GM12892 (cell line): ENCODE results near the gene TIPIN.
"Not testable (repeated sequence)": the region's sequence is repeated elsewhere in the genome, so short reads cannot be mapped to it uniquely, and the experiment has no call there.

Experiments
- DNase-seq: peaks from one replicate; pipeline ENCODE4 v3.0.0; 2011; ENCODE audit not compliant: insufficient read length
- FAIRE-seq: peaks from 2 replicates; lab custom pipeline; 2011; peaks lifted over from hg19 to GRCh38; lab: Jason Lieb, UNC
- POLR2A ChIP-seq: IDR thresholded peaks from 2 replicates; pipeline ENCODE4 v1.6.1; 2011; ENCODE audit warnings: low read depth, low read length, control low read depth
- POLR2AphosphoS5 ChIP-seq: IDR thresholded peaks from 2 replicates; pipeline ENCODE4 v1.6.1; 2011; ENCODE audit warnings: low read depth, low read length, control low read depth
- TAF1 ChIP-seq: IDR thresholded peaks from 2 replicates; pipeline ENCODE4 v1.6.1; 2011; ENCODE audit warnings: low read depth, mild to moderate bottlenecking, control low read depth, low read length, borderline replicate concordance

TIPIN gene

DNA sequence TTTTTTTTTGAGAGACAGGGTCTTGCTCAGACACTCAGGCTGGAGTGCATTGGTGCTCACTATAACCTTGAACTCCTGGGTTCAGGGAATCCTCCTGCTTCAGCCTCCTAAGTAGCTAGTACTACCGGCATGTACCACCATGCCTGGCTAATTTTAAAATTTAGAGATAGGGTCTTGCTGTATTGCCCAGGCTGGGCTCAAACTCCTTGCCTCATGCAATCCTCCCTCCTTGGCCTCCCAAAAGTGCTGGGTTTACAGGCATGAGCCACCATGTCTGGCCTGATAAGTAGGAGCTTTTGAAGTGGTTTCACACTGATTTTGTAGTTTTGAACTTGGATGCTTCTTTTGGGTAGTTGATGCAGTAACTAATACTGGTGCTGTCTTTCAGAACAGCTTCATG, 38.0 kb upstream of the TIPIN start:
- TF ChIP-seq POLR2AphosphoS5 (no peak), TAF1 (no peak), POLR2A (no peak)
- DNase-seq: no peak
- no peak for FAIRE-seq

- DNase-seq, FAIRE-seq: not testable (repeated sequence)
These were observed 36.6 kb upstream of the TIPIN start for GRCh38 chr15:66393037-66393436.

- peak; percentile 88 for FAIRE-seq
- DNase-seq: peak; percentile 15
- no peak for TF ChIP-seq POLR2A
- no peak for TF ChIP-seq POLR2AphosphoS5
- TF ChIP-seq TAF1: no peak
These were observed 34.2 kb upstream of the TIPIN start for GRCh38 chr15:66390678-66391077.

GRCh38 chr15:66389859-66390381, 33.4 kb upstream of the TIPIN start:
- DNase-seq (no peak), FAIRE-seq (peak; percentile 77)
- TF ChIP-seq POLR2AphosphoS5 (no peak), TAF1 (no peak), POLR2A (no peak)

DNA sequence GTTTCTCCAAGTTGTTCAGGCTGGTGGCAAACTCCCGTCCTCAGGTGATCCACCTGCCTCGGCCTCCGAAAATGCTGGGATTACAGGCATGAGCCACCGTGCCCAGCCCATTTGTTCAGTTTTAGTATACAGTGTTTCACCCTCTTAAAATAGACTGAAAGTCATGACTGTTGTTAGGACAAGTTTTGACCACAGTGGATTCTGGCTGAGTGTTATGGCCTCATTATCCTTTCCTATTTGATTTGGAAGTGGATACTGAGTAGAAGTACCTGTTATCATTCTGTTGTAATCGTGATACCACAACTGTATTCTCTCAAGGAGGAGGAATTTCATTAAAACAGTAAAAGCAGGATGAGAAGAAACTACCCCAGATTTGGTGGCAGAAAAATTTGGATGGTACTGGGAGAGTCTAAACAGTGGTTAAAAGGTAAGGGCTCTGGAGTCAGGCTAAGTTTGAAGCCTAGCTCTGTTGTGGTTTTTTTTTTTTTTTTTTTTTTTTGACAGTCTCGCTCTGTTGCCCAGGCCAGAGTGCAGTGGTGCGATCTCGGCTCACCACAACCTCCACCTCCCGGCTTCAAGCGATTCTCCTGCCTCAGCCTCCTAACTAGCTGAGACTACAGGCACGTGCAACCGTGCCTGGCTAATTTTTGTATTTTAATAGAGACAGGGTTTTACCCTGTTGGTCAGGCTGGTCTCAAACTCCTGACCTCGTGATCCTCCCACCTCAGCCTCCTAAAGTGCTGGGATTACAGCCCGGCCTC, 32.8 kb upstream of the TIPIN start:
- peak; percentile 73 for FAIRE-seq
- no peak for DNase-seq
- no peak for TF ChIP-seq POLR2A
- TF ChIP-seq POLR2AphosphoS5: no peak
- TF ChIP-seq TAF1: no peak

DNA sequence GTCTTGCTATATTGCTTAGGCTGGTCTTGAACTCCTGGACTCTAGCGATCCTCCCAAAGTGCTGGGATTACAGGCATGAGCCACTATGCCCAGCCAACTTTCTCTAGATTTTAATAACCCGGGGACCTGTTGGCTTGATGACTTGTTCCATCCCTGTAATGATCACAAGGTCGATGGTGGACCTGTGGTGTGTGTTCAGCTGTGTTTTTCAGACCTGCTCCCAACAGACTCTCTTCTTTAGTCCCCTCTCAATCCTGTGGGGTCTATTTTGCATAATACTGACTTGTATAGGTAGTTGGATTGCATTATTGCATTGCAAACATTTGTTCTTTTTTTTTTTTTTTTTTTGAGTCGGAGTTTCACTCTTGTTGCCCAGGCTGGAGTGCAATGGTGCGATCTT, 32.1 kb upstream of the TIPIN start:
- no peak for TF ChIP-seq POLR2A
- TF ChIP-seq TAF1: no peak
- no peak for TF ChIP-seq POLR2AphosphoS5
- no peak for FAIRE-seq
- DNase-seq: no peak

GRCh38 chr15:66388043-66388363, 31.5 kb upstream of the TIPIN start:
- DNase-seq: no peak
- FAIRE-seq: no peak
- no peak for TF ChIP-seq POLR2A
- no peak for TF ChIP-seq TAF1
- no peak for TF ChIP-seq POLR2AphosphoS5

DNA sequence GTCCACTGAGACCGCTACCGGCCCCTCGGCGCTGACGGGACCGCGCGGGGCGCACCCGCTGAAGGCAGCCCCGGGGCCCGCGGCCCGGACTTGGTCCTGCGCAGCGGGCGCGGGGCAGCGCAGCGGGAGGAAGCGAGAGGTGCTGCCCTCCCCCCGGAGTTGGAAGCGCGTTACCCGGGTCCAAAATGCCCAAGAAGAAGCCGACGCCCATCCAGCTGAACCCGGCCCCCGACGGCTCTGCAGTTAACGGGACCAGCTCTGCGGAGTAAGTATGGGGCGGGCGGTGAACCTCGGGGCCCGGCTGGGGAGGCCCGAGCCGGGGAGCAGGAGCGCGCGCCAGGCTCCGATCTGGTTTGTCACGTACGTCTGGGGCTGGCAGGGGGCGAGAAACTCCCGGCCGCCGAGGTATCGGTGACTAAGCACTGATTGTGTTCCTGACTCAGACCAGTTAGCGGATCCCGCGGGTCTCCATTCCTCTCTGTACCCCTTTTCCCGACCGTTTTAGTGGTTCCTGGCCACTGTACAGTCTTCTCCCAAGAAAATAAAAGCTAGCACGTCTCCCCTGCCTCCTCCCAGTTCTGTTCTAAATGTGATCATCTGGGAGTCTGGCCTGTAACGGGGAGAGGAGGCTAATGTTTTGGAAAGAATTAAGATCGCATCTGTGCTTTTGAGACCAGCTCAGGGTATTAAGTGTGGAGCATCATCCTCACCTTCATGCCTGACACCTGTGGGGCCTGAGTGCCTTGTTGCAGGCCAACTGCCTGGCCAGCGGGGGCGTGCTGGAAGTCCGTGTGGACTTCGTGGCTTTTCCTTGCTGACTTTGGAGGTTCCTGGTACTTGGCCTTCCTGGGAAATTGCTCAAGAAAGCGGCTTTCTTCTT, 30.9 kb upstream of the TIPIN start:
- TF ChIP-seq POLR2A (no peak), TAF1 (no peak), POLR2AphosphoS5 (no peak)
- FAIRE-seq (peak; percentile 73), DNase-seq (peak; percentile 28)

GRCh38 chr15:66386204-66387123, 30.0 kb upstream of the TIPIN start, which contains the start of gene MAP2K1:
Gene MAP2K1 (plus strand): TSS chr15:66386912. CDS start chr15:66387348, 436 bp downstream.
- DNase-seq: peak; percentile 84
- FAIRE-seq: peak; percentile 97
- TF ChIP-seq POLR2A: peak; percentile 89
- TF ChIP-seq POLR2AphosphoS5: peak; percentile 80
- peak; percentile 29; the same call in 1 of the 2 replicates for TF ChIP-seq TAF1

GRCh38 chr15:66381376-66381775, 24.9 kb upstream of the TIPIN start:
- FAIRE-seq, DNase-seq: not testable (repeated sequence)
